NCI-H345 treated with DMSO at 0.1 percent for 48 hours (cell line): ENCODE results near the gene ASPDH.

Experiments used
- DNase-seq: peaks from one replicate; lab custom pipeline; 2025; ENCODE audit not compliant: unreplicated experiment; lab: John Stamatoyannopoulos, UW

Gene ASPDH

GRCh38 chr19:50498219-50499056, 15.3 kb downstream of the ASPDH start:
- DNase-seq, result no peak

- DNase-seq, result no peak
Measured at GRCh38 chr19:50497022-50497405, 16.7 kb downstream of the ASPDH start.

GRCh38 chr19:50496189-50497021, 17.3 kb downstream of the ASPDH start:
- no peak for DNase-seq

GRCh38 chr19:50495020-50495531, 18.6 kb downstream of the ASPDH start:
- DNase-seq, result no peak

- no peak for DNase-seq
Measured at GRCh38 chr19:50494186-50495019, 19.3 kb downstream of the ASPDH start.

GRCh38 chr19:50493171-50493570, 20.5 kb downstream of the ASPDH start:
- DNase-seq, result no peak

GRCh38 chr19:50492303-50493052, 21.2 kb downstream of the ASPDH start:
- no peak for DNase-seq

- DNase-seq, result no peak
Measured at GRCh38 chr19:50490991-50491472, 22.7 kb downstream of the ASPDH start.

GRCh38 chr19:50490411-50490811, 23.3 kb downstream of the ASPDH start:
- DNase-seq, result no peak

- no peak for DNase-seq
Measured at GRCh38 chr19:50489461-50490011, 24.2 kb downstream of the ASPDH start.

- DNase-seq, result no peak
Measured at GRCh38 chr19:50488389-50489194, 25.1 kb downstream of the ASPDH start.

GRCh38 chr19:50486823-50487515, 26.7 kb downstream of the ASPDH start:
- no peak for DNase-seq

GRCh38 chr19:50485284-50485955, 28.3 kb downstream of the ASPDH start:
- no peak for DNase-seq

GRCh38 chr19:50482916-50483315, 30.8 kb downstream of the ASPDH start:
- no peak for DNase-seq

- no peak for DNase-seq
Measured at GRCh38 chr19:50482271-50482855, 31.4 kb downstream of the ASPDH start.

- no peak for DNase-seq
Measured at GRCh38 chr19:50481351-50482149, 32.2 kb downstream of the ASPDH start.
